GM19035 (cell line): ENCODE measurements around the gene RBPJ.

Experiments
- ATAC-seq: cut with Tn5 transposase; IDR thresholded peaks from one replicate; pipeline ENCODE4 v1.9.1; 2021; ENCODE audit not compliant: unreplicated experiment

Gene RBPJ

DNA sequence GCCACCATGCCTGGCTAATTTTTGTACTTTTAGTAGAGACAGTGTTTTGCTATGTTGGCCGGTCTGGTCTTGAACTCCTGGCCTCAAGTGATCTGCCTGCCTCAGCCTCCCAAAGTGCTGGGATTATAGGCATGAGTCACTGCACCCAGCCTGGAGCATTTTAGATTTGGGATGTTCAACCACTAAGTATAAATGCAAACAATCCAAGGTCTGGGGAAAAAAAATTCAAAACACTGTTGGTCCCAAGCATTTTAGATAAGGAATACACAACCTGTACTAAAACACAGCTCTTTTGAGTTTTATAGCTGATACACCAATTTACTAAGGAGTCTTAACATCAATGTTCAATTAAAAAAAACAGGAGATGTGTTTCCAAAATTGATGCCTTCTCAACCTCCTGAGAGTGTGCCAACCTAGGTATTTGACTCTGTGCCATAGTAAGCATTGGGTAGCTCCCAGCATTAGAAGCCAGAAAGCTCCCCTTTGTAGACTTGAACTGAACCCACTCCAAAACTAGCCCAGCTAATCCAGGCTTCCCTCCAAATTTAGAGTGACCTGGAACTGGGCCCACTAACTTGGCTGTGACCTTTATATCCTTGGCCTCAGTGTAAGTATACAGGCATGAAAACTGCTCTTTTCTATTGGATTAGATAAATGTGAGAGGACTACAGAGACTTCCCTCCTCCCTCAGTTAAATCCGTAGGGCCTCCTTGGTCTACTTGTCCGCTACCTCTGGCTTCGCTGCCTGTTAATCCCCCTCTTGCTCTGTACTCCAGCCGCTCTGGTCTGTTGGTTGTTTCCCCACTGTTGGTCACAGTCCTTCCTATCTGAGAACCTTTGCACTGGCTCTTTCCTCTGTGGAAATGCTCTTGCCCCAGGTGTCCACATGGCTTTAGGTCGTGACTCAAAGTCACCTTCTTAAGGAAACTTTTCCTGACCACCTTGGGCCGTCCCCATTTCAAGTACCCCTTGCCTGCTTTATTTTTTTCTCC, 91.9 kb downstream of the RBPJ start:
- ATAC-seq, result no peak

DNA sequence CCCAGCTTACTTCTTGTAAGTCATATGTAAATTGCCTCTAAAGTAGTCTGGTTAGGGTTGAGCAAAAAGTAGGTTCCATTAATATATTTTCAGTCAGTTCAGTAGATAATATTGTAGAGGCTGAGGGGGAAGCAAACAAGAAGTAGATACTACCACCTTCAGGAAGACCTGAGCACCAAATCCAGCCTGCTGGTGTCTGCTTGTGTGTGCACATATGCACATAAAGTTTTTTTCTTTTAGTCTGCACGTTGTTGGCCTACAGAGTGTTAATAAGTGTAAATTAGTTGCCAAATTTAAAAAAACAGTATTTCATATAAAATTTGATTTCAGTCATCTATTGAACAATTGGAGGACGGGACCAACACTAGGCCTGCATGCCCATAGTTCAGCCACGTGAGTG, 92.8 kb downstream of the RBPJ start:
- no peak for ATAC-seq

DNA sequence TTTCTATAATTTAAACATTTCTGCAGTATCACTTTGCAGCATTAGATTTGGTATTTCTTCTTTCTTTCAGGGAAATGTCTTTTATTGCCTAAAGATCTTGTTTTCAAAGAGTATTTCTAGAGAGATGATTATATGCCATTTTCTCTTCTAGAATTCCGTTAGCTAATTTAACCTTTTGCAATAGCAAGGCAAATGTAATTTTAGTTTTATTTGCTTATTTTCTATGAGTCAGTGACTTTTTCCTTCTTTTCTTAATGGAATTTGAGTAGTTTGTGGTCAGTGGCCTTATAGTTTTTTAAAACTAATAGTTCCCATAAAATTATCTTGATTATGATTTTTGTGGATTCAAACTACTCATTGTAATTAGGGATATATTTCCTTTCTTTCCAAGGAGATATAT, 97.3 kb downstream of the RBPJ start:
- no peak for ATAC-seq

DNA sequence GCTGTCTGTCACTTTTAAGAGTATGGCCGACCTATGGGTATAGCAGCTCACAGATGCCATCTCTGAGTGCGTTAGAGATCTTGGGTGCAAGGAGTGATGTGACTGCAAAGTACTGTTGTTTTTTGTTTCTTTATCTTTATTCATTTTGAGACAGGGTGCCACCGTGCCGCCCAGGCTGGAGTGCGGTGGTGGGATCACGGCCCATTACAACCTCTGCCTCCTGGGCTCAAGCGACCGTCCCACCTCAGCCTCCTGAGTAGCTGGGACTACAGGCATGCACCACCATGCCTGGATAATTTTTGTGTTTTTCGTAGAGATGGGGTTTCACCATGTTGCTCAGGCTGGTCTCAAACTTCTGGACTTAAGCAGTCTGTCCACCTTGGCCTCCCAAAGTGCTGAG, 98.0 kb downstream of the RBPJ start:
- no peak for ATAC-seq

DNA sequence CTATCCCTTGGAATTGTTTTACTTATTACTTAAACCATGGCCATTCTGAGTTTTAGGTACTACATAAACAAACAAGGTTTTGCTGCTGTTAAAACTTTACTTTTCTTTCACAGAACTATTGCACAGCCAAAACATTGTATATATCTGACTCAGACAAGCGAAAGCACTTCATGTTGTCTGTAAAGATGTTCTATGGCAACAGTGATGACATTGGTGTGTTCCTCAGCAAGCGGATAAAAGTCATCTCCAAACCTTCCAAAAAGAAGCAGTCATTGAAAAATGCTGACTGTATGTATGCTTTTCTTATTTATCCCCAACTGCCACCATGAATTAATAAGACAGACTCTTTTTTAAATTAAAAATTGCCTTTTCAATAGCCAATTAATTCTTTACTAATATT, 99.6 kb downstream of the RBPJ start:
- ATAC-seq, result no peak

DNA sequence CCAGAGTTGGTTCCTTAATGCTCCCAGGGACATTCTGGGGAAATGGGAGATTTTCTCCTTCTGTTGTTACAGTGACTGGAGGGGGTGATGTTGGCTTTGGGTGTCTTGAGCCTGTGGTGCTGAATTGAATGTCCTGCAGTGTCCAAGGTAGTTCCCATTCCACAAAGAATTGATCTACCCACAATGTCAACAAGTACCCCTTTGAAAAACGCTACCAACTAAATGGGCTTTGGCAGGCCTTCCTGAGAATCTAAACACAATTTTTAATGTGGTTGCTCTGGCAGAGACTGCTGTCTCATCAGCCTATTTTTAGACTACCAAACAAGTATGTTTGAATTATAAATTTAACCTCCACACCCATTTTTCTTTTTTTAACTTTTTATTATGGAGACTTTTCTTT, 100.1 kb downstream of the RBPJ start:
- no peak for ATAC-seq

DNA sequence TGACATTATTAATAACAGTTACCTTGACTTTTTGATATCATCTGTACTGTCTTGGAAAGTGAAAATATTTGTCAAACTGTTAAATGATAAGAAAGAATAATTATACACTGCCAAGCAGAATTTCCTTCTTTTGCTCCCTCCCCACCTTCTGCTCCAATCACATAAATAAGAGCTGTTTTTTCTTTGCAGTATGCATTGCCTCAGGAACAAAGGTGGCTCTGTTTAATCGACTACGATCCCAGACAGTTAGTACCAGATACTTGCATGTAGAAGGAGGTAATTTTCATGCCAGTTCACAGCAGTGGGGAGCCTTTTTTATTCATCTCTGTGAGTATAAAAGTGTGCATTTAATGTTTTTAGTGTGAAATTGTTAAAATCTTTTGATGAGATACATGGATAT, 103.3 kb downstream of the RBPJ start:
- no peak for ATAC-seq

DNA sequence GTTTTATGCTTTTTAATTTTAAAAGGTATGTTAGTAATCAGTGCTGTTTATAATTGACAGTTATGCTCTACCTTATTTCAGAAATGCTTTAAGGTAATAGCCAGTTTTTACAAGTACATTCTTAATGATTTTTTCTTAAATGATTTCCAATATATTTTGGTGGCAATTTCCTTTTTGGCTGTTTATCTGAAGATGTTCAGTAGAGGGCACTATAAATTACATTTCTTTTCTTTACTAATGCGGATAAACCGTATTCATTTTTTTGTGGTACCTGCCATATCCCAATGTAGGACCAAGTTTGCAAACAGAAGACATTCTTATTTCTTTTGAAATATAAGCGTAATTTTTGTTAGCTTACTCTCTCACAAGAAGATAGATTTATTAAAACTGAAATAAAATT, 104.0 kb downstream of the RBPJ start:
- ATAC-seq, result no peak

DNA sequence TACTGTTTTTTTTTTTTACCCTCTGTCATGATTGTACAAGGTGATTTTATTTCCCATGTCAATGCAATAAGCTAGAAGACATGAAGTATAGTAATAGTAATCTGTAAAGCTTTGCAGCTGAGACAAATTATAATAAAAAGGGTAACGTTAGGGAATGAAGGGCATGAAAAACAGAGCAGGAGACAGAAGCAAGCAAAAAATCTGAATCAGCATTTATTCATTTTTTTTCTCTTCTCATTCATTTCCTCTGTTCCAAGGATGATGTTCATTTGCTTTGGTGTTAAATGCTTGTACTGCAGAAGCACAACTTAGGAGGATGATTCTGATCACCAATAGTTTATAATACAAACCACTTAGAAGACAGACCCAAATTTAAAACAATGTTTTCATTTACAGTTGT, 105.1 kb downstream of the RBPJ start:
- no peak for ATAC-seq

DNA sequence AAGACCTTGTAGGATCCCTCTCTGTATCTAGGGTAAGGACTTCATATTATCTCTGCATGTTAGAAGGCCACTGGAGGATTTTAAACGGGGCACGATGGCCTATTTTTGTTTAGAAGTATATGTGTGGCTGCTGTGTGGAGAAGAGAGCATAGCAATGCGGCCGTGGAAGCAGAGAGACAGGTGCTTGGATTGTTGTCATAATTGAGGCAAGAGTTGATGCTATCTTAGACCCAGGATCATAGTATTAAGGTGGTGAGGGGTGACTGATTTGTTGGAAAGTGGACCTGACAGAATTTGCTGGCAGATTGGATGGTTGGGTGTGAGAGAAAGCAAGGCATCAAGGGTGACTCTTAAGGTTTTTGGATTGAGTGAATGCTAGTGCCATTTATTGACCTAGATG, 106.1 kb downstream of the RBPJ start:
- ATAC-seq, result no peak

DNA sequence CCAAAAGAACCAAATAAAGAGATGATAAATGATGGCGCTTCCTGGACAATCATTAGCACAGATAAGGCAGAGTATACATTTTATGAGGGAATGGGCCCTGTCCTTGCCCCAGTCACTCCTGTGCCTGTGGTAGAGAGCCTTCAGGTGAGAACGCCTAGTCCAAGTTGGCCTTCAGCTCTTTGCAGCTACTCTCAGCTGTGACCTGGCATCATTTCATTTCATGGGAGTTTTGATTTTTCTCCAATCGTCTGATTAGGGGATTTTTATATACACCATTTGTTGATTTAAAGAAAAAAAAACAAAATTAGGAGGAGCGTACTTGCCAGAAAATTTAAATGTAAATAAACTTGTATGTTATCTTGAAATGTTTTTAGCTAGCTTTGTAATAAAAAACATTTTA, 109.1 kb downstream of the RBPJ start:
- ATAC-seq, result no peak

DNA sequence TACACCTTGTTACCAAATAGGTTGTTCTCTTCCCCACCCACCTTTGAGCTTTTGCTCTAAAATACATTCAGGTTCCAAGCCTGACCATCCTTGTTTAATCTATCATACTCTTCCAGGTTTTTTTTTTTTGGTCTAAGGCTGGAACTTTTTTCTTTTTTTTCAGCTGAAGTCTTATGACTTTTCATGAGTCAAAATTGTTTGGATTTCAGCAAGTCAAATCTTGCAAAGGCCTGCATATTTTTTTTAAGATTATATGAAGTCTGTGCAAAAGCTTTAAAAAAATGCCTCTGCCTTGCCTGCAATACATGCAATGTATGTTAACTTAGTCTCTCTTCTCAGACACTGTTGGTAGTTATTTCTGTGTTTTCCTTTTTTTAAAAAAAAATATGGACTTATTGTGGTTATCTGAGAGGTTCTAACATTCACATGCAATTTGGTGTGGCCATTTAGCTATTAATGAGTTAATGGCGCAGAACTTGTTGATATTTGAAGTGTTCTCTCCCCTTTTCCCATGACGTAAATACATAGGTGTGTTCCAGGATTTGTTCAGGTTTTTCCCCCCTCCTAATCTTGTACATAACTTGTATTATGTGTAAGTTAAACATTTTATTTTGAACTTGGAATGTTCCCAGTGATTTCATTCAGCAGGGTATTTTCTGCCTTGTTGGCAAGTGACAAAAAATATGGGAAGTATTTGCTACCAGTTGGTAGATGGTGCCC, 110.8 kb downstream of the RBPJ start:
- no peak for ATAC-seq

DNA sequence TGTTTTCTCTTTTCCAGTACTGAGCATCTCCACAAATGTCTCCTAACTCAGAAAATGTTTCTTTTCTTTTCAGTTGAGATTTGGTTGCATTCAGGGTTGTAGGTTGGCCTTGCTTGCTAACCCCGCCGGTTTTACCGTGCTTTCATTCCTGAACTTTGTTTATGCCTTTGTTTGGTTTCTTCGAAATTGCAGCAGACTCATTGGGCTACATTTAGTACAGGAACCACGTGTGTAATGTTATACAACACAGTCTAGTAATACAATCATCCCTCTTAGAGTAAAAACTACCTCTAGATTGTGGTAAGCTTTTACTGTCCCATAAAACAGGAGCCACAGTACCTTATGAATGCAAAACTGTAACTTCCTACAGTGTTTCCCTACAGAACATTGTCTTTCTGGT, 111.6 kb downstream of the RBPJ start:
- no peak for ATAC-seq

DNA sequence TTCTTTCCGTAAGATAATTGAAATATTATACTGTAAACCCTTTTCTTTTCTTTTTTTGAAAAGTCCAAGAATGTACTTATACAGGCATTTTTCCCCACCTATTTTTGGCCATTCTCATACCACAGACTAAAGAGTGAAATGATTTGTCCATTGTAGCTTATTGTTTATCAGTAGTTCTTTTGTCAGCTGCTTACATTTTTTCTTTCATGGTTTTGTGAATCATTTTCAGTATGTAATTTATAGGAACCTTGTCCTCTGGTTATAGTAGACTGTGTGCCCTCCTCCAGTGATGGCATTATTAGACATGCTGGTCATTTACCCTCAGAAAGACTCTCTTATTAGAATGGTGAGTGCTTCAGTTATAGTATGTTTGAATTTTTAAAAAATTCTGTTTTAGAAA, 112.7 kb downstream of the RBPJ start:
- ATAC-seq, result no peak

DNA sequence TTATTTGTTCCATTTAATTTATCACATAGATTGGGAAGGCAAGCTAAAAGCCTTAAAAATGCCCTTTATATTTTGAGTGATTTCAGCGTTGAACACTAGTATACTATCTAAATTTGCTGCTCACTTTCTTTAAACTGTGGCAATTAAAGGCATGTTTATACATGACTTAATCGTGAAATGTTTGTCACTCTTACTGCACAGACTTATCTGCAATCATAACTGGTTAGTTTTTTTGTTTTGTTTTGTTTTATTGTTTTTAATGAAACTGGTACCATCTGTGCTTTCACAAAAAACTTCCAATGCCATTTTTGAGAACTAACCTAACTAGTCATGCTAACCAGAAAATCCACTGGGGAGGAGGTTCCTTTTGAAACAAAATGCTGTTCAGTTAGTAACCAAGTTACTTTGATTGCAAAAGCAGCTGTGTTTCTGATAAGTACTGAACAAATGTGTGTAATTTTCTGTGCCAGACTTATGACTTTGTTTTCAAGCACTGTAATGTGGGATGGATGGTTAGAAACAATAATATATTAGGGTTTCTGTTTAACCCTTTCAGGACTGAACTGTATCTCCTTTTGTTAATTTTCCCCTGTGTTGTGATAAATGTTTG, 113.3 kb downstream of the RBPJ start:
- ATAC-seq, result no peak

DNA sequence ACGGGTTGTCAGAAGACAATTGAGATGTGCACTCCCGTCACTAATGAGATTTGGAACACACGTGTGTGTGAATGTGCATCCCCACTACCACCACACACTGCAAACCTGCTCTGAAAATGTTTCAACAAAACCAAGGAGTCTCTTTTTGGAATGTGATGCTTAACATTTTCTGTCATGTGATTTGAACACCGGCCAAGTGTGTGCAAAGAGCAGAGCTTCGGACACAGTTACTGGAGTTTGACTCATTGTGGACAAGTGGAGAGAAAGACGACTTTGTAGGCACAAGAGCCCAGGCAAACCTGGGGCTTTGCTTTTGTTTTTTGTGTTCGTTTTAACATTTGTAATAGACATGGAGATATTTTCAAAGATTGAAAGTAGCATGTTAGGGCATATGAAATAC, 120.3 kb downstream of the RBPJ start:
- ATAC-seq, result no peak

DNA sequence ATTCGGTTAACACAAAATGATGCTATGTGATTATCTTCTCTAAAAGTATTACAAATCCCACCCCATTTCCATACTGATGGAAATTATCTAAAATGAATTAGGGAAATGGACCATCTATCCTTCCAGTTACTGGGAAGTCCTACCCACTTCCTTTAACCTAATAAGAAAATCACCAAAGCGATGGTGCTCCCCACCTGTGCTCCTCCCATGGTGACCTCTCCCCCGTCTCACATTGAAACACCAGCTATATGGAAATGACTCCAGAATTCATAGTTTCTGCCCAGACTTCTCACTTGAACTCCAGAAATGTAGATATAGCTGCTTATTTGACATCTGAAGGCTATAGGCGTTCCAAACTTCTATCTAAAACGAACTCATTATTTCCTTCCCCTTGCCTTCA, 121.0 kb downstream of the RBPJ start:
- no peak for ATAC-seq

DNA sequence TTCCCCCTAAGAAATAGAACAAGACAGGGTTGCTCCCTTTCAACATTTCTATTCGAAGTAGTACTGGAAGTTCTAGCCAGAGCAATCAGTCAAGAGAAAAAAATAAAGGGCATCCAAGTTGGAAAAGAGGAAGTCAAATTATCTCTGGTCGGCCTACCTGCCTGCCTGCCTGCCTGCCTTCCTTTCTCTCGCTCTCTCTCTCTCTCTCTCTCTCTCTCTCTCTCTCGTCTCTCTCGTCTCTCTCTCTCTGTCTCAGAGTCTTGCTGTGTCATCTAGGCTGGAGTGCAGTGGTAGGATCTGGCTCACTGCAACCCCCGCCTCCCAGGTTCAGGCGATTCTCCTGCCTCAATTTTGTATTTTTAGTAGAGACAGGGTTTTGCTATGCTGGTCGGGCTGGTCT, 126.6 kb downstream of the RBPJ start:
- ATAC-seq, result no peak

DNA sequence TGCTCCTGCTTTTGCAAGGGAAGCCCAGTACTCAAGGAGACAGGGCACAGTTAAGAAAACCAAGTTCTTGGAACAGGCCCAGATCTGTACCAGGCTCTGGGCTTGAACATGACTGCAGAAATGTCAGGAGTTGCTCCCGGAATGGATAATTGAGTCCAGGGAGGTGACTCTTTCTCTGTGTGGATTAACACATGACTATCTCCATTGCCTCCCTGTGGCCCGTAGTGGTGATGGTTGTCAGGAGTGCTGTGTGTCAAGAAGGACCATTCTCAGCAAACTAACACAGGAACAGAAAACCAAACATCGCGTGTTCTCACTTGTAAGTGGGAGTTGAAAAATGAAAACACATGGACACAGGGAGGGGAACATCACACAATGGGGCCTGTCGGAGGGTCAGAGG, 129.6 kb downstream of the RBPJ start:
- no peak for ATAC-seq

DNA sequence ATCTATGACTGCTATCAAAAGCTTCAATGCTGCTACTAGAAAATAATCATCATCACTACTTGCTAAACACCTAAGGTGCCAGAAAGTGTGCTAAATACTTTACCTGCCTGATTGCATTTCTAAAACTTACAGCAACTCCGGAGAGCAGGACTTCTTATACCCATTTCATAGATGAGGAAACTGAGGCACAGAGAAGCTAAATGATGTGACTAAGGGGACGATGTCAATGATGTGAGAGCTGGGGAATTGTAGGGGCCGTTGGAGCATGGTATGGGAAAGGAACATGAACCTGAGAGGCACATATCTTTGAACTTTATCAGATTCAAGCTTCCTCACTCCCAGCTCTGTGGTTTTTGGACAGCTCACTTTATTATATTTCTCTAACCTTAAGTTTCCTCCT, 130.8 kb downstream of the RBPJ start:
- ATAC-seq, result no peak

DNA sequence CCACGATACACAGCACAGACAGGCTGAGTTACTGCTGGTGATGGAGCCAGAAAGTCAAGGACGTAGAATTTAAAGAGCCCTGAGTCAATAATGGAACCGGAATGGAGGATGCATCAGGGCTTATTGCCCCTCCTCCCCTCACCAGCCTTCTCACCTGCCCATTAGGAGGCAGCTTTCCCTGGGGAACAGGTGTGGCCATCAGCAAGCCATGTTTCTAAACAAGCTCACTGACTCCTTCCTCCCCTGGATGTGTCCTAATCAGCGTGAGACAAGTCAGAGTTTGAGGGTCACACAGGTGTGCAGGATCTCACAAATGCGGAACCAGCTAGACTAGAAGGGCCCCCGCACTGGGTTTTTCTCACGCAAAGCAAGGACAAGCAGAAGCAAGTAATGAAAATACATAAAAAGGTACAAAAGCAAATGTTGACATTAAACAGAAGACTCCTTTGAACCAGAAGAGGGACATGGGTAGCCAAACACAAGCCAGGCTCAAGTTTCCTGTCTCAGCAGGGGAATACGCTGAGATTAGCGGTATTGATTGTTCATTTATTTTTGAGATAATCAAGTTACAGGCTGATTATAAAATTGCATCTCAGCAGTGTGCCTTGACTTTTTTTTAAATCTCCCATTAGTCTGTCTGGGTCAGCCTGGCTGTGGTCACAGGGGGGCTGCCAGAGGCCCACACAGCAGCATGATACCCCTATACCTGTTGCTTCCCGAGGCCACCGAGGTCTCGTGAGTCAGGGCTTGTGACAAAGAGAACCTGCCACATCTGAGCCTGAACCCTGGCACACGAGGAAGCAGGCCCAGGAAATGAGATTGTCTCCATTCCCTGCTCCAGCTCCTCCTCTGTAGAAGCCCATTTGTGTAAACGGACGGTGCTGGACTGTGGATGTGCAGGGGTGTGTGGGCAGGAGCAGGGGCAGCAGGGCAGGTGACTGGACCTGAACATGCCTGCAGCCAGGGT, 132.0 kb downstream of the RBPJ start:
- no peak for ATAC-seq
